Measurements from ENCODE around the gene ABI1.

The ABI1 gene

DNA sequence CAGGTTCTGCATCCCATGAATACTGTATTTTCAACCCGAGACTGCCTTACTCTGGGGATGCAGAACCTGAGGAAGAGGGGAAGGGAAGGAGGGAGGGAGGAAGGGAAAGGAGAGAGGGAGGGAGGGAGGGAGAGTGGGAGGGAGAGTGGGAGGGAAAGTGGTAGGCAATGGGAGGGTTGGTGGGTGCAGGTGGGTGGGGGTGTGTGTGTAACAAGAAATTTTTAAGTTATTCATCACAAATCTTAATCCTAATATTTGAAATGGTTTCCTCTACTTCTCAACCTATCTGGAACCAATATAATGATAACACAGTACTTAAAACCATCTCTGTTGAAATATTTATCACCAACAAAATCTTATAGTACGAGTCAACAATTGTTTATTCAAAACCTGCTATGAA is 95.2 kb downstream of the ABI1 start:
- no peak for DNase-seq

DNA sequence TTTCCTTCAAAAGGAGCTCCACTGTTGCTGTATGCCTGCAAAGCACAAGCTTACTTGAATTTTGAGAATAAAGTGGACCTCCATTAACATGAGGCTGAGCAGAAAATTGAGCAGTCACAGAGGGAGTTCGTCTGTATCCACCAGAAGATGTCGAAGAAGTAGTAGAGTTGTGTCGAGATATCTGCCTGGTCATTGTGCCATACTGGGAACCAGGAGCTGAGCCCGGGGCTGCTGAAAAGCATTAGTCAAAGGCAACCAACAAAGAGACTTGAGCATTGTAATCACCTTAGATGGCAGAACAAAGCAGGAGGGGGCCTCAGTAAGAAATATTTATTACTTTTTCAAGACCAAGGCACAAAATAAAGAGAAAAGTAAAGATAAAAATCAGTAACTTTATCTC is 101.8 kb downstream of the ABI1 start:
- no peak for DNase-seq

DNA sequence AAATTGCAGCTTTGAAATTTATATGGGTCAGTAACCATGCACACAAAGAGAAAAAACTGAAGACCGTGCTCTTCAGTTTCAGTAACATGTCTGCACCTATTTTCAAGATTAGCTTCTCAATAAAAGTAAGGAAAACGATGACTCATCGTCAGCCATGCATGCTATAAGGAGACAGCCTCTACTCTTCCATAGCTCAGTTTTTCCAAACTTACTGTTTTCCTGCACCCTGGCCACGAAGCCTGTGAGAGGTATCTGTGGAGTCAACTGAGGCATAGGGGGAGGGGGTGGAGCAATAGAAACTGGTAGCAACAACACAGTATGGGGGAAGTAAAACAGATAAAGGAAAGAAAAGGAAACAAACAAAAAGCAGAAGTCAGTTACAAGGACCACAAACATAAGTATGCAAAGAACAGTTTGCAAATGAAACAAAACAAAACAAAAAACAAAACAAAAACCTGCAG is 105.3 kb downstream of the ABI1 start:
- no peak for DNase-seq

DNA sequence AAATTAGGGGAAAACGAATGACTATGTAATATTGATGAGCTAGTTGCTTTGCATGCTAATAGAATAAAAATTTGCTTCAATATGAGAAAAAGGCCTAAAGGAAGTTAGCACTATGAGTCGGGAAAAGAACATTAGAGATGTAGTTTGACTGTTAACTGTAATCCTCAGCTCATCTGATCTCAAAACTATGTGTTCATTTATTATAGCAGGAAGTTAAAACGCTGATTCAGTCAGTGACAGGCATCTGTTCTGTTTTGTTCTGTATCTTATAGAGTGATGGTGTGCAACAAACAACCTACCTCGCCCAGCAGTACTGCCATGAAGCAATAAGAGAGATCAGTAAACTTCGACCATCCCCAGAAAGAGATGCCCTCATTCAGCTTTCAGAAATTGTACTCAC is 114.7 kb downstream of the ABI1 start:
- no peak for DNase-seq

DNA sequence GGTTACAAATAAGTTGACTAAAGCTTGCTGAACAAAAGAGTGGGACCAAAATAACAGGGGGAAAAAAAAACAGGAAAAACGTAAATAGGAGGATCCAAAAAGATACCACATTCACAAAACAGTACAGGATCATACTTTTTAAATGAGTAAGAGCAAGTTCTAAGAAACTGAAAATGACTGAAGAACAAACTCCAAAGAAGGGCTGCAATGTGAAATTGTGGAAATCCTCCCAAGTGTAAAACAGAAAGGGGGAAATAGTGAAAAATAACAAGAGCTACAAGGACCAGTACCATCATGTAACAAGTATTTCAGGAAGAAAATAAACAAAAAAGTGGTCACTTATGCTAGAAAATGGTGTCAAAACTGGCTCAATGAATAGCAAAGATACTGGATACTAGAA is 116.9 kb downstream of the ABI1 start:
- DNase-seq = no peak

DNA sequence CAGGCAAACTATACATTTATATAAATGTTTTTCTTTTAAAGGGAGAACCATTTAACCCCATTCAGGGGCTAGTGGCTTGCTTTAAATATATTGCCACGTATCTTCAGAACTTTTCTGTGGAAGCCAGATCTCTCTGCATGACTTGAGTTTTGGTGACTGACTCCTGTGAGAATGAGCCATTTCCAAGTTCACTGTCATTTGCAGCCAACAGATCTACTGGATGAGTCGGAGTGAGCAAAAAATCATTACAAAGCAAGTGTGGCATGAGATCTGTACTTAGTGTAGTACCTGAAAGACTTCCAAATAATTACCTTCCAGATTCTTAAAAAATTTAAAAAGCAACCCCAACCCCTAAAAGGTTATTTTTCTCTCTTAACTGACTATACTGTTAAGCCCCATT is 117.7 kb downstream of the ABI1 start:
- DNase-seq = no peak

DNA sequence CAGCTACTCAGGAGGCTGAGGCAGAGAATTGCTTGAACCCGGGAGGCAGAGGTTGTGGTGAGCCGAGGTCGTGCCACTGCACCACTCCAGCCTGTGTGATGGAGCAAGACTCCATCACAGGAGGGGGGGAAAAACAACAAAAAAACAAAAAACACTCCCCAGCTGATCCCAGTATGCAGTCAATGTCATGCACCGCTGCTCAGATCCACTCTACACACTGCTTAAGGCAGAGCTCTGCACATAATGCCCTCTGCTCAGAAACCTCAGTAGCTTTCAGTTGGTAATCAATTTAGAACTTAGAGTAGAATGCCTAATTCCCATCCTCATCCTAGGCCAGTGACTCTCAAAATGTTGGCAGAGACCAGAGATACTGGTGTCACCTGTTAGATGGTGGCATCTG is 119.4 kb downstream of the ABI1 start:
- DNase-seq = no peak

DNA sequence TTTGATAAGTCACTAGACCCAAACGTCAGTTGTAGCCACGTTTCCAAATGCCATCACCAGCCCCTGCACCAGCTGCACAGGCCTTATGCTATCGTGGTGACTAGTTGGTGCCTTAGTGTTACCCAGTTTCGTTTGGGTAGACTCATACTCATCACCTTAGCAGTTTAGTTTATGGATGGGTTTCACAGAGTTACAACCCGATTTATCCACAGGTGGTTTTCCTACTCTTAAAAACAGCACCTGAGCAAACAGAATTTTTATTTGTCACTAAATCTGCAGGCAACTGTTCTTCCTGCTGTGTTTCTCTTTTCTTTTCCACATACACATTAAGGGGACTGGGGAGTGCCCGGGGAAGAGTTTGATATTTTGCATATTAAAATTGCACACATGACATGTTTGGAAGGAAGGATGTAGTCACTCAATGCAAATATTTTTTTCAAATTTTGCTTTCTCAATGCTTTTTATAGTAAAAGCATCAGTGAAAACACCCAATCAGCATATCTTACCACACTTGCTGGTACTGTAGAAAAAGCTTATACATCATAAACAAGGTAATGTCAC is 121.6 kb downstream of the ABI1 start:
- DNase-seq = no peak

DNA sequence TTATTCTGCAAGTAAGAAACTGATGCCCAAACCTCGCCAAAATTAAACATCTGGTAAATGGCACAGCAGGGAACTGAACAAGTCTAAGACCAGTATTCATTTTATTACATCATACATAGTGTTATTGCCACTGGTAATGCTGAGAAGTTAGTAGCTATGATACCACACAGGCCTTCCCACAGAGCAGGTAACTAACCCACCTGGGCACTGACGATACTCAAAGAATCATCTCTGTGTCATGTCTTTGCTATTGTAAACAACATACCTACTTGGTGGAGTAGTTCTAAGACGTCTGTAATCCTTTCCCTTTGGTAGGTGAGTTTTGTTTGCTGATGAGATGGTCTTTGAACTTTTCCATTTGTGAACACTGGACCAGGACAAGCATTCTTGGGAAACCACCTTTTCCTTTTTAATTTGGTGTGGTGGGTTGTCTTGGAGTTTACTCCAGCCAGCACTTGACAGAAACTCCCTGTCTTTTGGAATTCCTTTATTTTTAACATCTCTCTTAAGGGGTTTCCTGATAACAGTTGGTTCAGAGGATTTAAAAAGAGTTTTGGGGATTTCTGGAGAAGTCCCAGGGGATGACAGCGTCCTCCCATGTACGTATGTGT is 122.4 kb downstream of the ABI1 start:
- DNase-seq = no peak

DNA sequence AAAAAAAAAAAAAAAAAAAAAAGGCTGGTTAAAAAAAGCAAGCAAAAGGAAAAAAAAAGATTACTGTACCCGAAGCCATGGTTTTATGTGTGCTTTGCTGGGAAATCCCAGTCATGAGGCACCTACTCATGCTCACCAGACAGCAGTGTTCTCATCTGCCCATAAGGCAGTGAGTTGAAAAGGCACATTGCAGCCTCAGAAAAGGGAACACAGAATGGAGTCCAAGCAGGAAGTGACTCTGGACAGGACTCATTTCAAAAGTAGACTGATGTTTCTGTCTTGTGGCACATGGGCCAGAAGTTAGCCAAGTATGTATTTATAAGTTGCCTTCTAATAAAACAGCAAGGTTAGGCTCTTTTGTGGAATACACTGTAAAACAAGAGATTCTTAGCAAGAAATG is 123.0 kb downstream of the ABI1 start:
- DNase-seq = no peak

DNA sequence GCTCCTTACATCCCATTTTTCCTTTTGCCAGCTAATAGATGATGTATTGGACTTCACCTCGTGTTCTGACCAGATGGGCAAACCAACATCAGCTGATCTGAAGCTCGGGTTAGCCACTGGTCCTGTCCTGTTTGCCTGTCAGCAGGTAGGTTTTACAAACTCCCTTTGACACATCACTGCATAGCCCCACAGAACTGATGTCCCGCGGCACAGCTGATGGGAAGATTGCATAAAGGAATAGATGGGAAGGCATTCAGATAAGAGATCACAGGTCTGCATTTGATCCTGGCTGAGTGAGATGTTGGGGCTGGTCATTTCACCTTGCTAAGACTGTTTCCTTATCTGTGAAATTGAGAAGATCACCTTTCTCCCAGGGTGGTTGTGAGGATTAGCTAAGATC is 125.3 kb downstream of the ABI1 start:
- no peak for DNase-seq

DNA sequence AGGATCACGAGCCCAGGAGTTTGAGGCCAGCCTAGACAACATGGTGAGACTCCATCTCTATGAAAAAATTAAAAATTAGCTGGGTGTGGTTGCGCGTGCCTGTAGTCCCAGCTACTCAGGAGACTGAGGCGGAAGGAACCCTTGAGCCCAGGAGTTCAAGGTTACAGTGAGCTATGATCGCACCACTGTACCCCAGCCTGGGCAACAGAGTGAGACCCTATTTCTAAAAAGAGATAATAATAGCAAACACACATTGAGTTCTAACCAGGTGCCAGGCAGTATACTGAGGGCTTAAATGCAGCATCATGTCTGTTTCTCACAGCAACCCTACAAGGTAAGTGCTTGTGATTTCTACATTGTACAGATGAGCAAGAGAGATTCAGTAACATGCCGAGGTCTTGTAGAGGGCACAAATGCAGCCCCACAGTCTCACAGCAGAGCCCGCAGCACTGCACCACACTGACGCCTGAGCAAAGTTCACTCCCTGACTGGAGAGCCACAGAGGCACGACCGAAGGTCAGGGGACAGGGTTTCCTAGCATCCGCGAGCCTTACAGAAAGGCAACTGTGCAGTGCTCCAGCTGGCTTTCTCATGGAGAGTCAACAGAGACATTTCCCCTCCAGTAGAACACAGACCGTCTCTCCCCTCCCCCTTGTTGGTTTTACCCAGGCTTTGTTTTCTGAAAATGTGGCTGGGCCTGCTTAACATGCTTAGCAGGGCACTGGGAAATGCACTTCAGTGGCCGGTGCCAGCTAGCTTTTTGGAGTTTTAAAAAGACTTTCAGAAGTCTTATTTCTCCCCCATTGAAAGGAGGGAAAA is 126.8 kb downstream of the ABI1 start:
- no peak for DNase-seq

DNA sequence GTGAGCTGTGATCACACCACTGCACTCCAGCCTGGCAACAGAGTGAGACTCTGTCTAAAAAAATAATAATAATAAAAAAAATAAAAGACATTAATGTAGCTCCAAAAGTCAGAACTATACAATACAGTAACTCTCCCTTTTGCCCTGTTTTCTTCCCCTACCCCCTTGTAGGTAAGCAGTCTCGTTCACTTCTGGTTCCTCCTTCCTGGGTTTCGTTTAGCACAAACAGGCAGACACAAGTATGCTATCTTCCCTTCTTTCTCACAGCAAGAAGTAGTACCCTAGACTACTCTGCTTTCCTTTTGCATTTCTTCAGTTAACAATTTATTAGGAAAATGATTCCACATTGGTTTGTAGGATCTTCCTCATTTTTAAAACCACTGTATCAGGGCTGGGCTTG is 130.2 kb downstream of the ABI1 start:
- no peak for DNase-seq

DNA sequence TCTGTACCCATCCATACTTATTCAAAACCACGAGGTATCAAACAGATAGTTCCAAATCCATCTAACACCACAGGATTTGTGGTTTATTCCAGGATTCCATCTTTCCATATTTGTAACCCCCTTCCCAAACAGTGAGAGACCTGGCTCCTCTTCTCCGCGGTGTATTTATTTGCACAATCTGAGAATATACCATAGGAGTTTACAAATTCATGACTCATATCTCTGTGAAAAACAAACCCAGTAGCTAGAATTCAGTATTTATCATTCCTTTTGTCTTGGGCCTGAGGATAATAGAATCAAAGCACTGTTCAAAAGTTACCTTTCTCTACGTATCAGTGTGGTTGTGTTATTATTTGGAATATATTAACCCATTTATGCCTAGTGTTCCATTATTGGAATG is 131.4 kb downstream of the ABI1 start:
- no peak for DNase-seq

DNA sequence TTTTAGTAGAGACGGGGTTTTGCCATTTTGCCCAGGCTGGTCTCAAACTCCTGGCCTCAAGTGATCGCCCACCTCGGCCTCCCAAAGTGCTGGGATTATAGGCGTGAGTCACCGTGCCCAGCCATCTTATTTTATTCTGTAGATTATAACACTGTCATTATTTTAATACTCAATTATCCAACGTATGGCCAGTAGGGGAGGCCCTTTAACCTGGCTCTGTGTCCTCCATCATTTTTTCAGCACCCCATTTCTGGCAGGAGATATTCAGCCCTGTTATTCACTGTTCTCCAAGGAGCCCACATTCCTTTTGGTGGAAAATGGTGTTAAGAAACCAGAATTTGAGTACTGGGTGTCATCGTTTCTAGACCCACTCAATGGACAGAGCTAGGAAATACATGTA is 131.8 kb downstream of the ABI1 start:
- no peak for DNase-seq

DNA sequence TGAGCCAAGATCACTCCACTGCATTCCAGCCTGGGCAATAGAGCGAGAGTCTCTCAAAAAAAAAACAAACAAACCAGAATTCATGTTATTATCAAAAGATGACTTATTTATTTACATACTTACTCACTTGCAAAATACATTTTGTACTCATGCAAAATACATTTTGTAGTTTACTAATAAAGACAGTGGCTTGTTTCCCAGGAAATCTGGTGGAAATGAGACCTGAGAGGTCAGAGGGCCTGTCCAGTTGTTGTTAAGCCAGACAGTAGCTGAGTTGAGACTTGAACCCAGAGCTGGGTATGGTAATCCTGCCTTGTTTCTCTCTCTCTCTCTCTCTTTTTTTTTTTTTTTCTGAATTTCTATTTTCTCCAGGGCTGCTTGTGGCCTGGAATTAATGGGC is 133.8 kb downstream of the ABI1 start:
- no peak for DNase-seq

DNA sequence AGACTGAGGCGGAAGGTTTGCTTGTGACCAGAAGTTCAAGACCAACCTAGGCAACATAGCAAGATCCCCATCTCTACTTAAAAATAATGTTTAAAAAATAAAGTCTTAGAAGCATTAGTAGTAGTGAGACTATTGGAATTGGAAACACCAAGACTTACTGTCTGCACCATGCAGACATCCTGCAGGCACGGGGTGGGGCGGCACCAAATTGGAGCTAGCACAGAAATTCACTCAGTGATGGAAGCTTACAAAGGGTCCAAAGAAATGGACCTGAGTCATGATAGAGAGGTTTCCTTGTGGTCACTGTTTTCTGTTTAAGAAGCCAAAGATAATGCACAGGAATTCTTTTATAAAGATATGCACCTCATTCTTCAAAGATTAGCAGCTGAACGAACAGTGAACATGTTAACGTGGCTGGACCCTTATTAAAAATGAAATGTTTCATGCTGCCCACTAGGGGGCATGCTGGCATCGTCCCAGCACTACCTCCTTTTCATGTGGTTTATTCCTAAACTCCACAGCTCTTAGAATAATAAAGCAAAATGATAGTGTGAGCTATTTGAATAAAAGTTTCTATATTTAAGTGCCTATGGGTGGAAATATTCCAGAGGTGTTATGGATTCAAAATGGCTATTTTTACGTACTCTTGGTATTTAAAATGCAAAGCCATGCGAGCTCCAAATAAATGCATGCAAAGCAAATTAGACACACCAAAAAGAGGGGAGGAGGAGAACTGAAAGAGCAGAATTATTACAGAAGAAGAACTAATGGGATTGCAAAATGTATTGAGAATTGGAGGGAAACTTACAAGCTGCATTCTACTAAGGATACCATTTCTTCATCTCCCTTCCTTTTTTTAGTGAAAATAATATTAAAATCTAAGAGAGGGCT is 134.7 kb downstream of the ABI1 start:
- DNase-seq = peak; percentile 10

DNA sequence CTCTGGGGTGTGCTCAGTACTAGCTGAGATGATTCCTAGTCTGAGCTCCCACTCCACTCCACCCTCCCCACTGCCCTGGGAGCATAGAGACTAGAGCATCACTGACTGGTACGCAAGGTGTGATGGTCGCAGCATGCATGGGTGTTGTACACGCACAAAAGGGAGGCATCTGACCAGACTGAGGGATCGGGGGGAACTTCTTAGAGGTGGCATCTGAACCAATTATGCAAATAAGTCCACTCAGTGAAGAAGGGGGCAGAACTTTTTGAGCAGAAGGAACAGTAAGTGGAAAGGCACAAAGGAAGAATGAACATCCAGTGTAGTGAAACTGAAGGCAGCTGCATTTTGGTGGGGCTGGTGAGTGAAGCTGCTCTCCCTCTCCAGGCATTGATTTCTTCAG is 137.7 kb downstream of the ABI1 start:
- no peak for DNase-seq

DNA sequence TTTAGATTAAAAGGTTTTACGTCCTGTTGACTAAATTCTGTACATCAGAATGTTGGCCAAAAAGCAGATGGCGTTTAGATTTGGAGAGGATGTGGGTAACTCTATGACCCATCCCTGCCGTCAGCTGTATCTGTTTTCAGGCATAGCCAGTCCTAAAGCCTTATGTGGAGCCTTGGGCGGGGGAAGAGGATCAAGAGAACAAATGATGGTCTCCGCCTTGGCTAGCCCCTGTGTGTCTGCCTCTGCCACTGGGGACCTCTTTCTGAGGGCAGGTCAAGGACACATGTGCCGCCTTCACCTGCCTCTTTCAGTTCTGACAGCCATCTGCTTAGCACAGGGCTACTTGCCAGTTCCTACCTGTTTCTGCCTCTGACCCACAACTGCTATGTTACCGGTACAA is 139.2 kb downstream of the ABI1 start:
- DNase-seq = peak; percentile 13

DNA sequence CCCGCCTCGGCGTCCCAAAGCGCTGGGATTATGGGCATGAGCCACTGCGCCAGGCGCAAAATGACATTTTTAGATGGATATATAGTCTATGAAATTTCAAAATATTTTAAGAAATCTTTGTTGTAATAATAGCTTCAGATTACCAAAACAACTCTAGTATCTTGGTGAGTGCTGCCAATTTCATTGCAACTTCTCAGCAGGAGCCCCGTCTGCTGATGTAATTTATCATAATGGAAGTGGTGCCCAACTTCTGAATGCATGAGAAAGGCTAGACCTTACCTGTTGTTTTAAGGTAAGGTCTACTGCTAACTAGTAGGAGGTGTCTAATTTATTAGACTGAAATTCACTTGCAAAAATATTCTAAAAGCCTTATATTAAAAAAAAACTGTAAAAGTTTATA is 143.3 kb downstream of the ABI1 start:
- no peak for DNase-seq

DNA sequence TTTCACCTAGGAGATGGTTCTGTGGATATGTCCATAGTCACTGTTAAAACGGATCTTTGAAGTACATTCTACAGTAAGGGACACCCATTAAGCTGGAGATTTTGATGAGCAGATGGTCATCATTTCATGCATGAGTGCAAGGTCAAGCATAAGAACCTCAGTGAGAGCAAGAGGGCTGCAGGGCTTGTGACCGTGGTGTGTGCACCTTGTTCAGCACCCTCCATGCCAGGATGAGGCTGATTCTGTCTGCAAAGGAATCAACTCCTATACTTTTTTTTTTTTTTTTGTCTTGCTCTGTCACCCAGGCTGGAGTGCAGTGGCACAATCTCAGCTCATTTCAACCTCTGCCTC is 145.6 kb downstream of the ABI1 start:
- DNase-seq = no peak

DNA sequence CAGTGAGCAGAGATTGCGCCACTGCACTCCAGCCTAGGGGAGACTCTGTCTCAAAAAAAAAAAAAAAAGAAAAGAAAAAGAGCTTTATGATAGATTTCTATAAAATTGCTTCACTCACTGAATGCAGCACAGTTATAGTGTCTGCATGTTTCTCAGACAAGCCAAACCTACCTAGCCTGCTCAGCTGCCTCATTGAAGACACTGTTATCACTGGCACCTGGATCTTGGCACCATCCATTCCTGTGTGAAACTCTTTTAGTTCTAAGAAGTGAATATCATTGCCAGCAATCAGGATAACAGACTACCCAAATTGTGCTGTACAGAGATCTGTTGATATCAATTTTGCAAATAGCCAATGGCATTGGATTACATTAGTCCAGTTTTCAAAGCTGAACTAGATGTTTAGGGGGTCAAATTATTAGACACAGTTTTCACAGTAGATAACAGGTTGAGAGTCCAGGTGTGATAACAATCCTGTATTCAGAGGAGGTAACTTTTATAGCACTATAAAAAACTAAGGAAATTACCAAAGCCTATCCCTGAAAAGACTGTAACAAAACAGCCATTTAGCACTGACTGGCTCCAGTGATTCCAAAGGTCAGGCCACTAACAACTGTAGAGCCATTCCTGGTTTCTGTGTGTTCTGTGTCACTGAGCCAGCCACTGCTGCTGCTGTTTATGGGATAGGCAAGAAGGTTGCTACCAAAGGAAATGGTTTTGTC is 146.2 kb downstream of the ABI1 start:
- no peak for DNase-seq

DNA sequence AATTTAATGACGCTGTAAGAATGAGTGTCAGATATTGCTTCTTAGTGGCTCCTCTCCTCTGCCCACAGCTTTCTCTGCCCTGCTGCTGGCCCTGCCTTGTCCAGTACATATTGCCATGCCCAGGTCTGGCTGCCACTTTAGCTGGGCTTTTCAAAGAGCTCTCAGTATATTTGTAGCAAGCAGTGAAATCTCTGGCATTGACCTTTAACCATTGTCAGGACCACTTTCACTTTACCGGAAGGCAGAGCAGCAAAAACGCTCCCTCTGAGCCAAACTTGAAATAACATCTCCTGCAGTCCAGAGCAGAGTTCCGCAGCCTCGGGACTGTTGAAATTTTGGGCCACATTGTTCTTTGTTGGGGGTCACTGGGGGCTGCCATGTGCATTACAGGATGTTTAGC is 149.4 kb downstream of the ABI1 start:
- DNase-seq = no peak

Measured in T-helper 9 cell (primary cell).